SK-N-SH (cell line): ENCODE data around the gene FMN1.

Source experiments
- EP300 ChIP-seq, 2 experiments: IDR thresholded peaks; 2 replicates each; pipeline versions ENCODE4 v1.4.0 to v1.6.1; 2012; ENCODE audit warnings: borderline replicate concordance in 1 of 2, low read depth in 1 of 2, low read length in 1 of 2
- FOXJ3 ChIP-seq: sonication (generic); formaldehyde crosslinking; IDR thresholded peaks from 2 replicates; pipeline ENCODE4 v1.5.1; 2020; ENCODE audit warnings: mild to moderate bottlenecking, missing genetic modification reagents
- GABPA ChIP-seq: IDR thresholded peaks from 2 replicates; pipeline ENCODE4 v1.4.0; 2012; ENCODE audit warnings: low read depth, mild to moderate bottlenecking
- MEF2A ChIP-seq: IDR thresholded peaks from 2 replicates; pipeline ENCODE4 v1.4.0; 2012; ENCODE audit warnings: low read depth, borderline replicate concordance
- MXI1 ChIP-seq: IDR thresholded peaks from 2 replicates; pipeline ENCODE4 v1.6.1; 2012; ENCODE audit warnings: mild to moderate bottlenecking, low read depth, low read length, improper control_type of control experiment
- NRF1 ChIP-seq: IDR thresholded peaks from 2 replicates; pipeline ENCODE4 v1.6.1; 2012; ENCODE audit warnings: low read depth, mild to moderate bottlenecking, low read length
- POLR2AphosphoS5 ChIP-seq: IDR thresholded peaks from 2 replicates; pipeline ENCODE4 v1.6.1; 2012; ENCODE audit warnings: low read depth, low read length
- SMC3 ChIP-seq: IDR thresholded peaks from 2 replicates; pipeline ENCODE4 v1.6.1; 2012; ENCODE audit warnings: low read depth, low read length, improper control_type of control experiment
- TAF1 ChIP-seq: IDR thresholded peaks from 2 replicates; pipeline ENCODE4 v1.6.1; 2012; ENCODE audit warnings: low read depth, mild to moderate bottlenecking, low read length, moderate library complexity, borderline replicate concordance
- TEAD4 ChIP-seq: IDR thresholded peaks from 2 replicates; pipeline ENCODE4 v1.4.0; 2012; ENCODE audit warnings: mild to moderate bottlenecking, borderline replicate concordance; ENCODE audit not compliant: insufficient read depth
- YY1 ChIP-seq: IDR thresholded peaks from 2 replicates; pipeline ENCODE4 v1.4.0; 2012; ENCODE audit warnings: low read depth, mild to moderate bottlenecking
- TF ChIP-seq, protein P1 (sequence below): fragments of 200-600 bp; sonication (generic); IDR thresholded peaks from 2 replicates; pipeline ENCODE4 v1.6.1; 2017; ENCODE audit warnings: antibody characterized with exemption, mild to moderate bottlenecking, moderate library complexity
- TF ChIP-seq, protein P2 (sequence below): IDR thresholded peaks from 2 replicates; pipeline ENCODE4 v1.6.1; 2012; ENCODE audit warnings: mild to moderate bottlenecking, low read depth, low read length, moderate library complexity
- TF ChIP-seq, protein P3 (sequence below): fragments of 150-350 bp; IDR thresholded peaks from 2 replicates; pipeline ENCODE4 v1.6.1; 2017; ENCODE audit warnings: antibody characterized with exemption, low read length, low read depth, borderline replicate concordance

DNA sequence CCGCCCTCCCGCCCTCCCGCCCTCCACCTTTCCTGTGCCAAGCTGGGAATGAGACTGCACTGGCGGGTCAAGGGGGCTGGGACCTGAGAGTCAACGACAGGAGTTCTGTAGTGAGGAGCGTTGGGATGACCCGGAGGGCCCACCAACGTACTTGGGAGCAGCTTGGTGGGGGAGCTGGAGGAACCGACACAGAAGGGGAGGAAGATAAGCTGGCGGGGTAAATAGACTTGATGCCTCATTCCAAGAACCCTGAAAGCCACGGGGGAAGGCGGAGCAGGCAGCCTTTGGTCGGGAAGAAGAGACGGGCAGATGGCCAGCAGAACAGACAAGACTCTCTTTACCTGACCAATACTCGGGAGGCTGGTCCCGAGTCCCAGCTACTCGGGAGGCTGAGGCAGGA lies 277 bp downstream of the FMN1 start:
- TF ChIP-seq, protein P1, sequence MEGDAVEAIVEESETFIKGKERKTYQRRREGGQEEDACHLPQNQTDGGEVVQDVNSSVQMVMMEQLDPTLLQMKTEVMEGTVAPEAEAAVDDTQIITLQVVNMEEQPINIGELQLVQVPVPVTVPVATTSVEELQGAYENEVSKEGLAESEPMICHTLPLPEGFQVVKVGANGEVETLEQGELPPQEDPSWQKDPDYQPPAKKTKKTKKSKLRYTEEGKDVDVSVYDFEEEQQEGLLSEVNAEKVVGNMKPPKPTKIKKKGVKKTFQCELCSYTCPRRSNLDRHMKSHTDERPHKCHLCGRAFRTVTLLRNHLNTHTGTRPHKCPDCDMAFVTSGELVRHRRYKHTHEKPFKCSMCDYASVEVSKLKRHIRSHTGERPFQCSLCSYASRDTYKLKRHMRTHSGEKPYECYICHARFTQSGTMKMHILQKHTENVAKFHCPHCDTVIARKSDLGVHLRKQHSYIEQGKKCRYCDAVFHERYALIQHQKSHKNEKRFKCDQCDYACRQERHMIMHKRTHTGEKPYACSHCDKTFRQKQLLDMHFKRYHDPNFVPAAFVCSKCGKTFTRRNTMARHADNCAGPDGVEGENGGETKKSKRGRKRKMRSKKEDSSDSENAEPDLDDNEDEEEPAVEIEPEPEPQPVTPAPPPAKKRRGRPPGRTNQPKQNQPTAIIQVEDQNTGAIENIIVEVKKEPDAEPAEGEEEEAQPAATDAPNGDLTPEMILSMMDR = no peak
- no peak for TF ChIP-seq NRF1
- no peak for TF ChIP-seq SMC3
- no peak for TF ChIP-seq TAF1
- no peak for TF ChIP-seq POLR2AphosphoS5
- TF ChIP-seq MEF2A = no peak
- no peak for TF ChIP-seq EP300 (IDR thresholded peaks at IDR 0.05; ENCODE audit: borderline replicate concordance in 1 of 2, low read depth in 1 of 2, low read length in 1 of 2)
- TF ChIP-seq, protein P2, sequence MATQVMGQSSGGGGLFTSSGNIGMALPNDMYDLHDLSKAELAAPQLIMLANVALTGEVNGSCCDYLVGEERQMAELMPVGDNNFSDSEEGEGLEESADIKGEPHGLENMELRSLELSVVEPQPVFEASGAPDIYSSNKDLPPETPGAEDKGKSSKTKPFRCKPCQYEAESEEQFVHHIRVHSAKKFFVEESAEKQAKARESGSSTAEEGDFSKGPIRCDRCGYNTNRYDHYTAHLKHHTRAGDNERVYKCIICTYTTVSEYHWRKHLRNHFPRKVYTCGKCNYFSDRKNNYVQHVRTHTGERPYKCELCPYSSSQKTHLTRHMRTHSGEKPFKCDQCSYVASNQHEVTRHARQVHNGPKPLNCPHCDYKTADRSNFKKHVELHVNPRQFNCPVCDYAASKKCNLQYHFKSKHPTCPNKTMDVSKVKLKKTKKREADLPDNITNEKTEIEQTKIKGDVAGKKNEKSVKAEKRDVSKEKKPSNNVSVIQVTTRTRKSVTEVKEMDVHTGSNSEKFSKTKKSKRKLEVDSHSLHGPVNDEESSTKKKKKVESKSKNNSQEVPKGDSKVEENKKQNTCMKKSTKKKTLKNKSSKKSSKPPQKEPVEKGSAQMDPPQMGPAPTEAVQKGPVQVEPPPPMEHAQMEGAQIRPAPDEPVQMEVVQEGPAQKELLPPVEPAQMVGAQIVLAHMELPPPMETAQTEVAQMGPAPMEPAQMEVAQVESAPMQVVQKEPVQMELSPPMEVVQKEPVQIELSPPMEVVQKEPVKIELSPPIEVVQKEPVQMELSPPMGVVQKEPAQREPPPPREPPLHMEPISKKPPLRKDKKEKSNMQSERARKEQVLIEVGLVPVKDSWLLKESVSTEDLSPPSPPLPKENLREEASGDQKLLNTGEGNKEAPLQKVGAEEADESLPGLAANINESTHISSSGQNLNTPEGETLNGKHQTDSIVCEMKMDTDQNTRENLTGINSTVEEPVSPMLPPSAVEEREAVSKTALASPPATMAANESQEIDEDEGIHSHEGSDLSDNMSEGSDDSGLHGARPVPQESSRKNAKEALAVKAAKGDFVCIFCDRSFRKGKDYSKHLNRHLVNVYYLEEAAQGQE = no peak
- no peak for TF ChIP-seq MXI1
- TF ChIP-seq, protein P3, sequence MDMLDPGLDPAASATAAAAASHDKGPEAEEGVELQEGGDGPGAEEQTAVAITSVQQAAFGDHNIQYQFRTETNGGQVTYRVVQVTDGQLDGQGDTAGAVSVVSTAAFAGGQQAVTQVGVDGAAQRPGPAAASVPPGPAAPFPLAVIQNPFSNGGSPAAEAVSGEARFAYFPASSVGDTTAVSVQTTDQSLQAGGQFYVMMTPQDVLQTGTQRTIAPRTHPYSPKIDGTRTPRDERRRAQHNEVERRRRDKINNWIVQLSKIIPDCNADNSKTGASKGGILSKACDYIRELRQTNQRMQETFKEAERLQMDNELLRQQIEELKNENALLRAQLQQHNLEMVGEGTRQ = no peak
- TF ChIP-seq TEAD4 = no peak
- no peak for TF ChIP-seq GABPA
- TF ChIP-seq YY1 = no peak
- TF ChIP-seq FOXJ3 (CRISPR knock-in tag) = no peak
